AG09309 (cell line): ENCODE data around the gene BMI1.
A peak's percentile ranks its signal among the peaks of the same experiment; 100 is the strongest.

Experiments used
- DNase-seq: peaks from one replicate; pipeline ENCODE4 v3.0.0-alpha.2; 2010; ENCODE audit warnings: low read depth
- H3K4me3 ChIP-seq: 2 replicates; pipeline ENCODE4 v1.5.1; 2011; ENCODE audit warnings: mild to moderate bottlenecking, low read depth, low read length, moderate library complexity; ENCODE audit not compliant: control insufficient read depth
- CTCF ChIP-seq: IDR thresholded peaks from 2 replicates; pipeline ENCODE4 v1.5.1; 2011; ENCODE audit warnings: mild to moderate bottlenecking, low read depth, low read length, inconsistent platforms; ENCODE audit not compliant: insufficient read depth, control insufficient read depth; ENCODE audit errors: missing control alignments

BMI1 gene

GRCh38 chr10:22322641-22323160, 1.8 kb downstream of the BMI1 start:
- no peak for TF ChIP-seq CTCF
- peak overlapping the region; percentile 77 for H3K4me3 ChIP-seq

GRCh38 chr10:22323538-22324305, 2.8 kb downstream of the BMI1 start:
- no peak for DNase-seq
- no peak for TF ChIP-seq CTCF
- H3K4me3 ChIP-seq = no peak overlapping the region

More at GRCh38 chr10:22322641-22323160, 1.8 kb downstream of the BMI1 start:
- no peak for DNase-seq

GRCh38 chr10:22324413-22324812, 3.5 kb downstream of the BMI1 start:
- TF ChIP-seq CTCF = no peak
- H3K4me3 ChIP-seq = no peak overlapping the region
- DNase-seq = no peak

GRCh38 chr10:22324893-22325271, 4.0 kb downstream of the BMI1 start:
- peak overlapping the region; percentile 57 for H3K4me3 ChIP-seq
- no peak for TF ChIP-seq CTCF
- DNase-seq = no peak

GRCh38 chr10:22325272-22326144, 4.6 kb downstream of the BMI1 start:
- peak; percentile 10 for TF ChIP-seq CTCF
- H3K4me3 ChIP-seq = peak overlapping the region; percentile 57
- DNase-seq = no peak

- DNase-seq = no peak
- TF ChIP-seq CTCF = no peak
- H3K4me3 ChIP-seq = peak overlapping the region; percentile 57
Measured at GRCh38 chr10:22326145-22326702, 5.3 kb downstream of the BMI1 start.
